ENCODE measurements around the gene CMBL. TPM values are rescaled to one million over a fixed set of nuclear protein-coding genes. Genes with fewer than 3 reads are reported as not detected.

The CMBL gene
- total and polyA plus RNA-seq, 2 of the 13 experiments (the other 11 are each of a cell fraction or from before 2014, with no cell fraction given) = 11.5 to 17.0 TPM

DNA sequence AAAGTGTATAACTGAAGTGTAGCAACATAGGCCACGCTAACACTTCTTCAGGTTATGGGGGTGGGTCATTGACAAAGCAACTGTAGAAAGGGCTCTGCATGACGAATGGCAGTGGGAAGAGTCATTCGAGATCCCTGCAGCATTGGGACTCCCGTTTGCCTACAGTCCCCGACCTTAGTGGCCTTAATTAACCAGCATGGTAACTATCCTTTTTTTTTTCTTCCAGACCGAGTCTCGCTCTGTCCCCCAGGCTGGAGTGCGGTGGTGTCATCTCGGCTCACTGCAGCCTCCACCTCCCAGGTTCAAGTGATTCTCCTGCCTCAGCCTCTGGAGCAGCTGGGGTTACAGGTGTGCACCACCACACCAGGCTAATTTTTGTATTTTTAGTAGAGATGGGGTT, 14.2 kb upstream of the CMBL start:
- ChIA-PET POLR2A (no interaction called here), CTCF (ENCODE audit: low intra/inter-chr PET ratio, low total read pairs) (no interaction called here)
- in situ Hi-C loops (cut with HindIII; ENCODE audit: extremely low pct_ligation_motif_present, low pct_unique_long_range_greater_than_20kb) = no loop called here
- no peak for FAIRE-seq
- H3K4me2 ChIP-seq (ENCODE audit: low read depth, low read length) = no peak overlapping the region
- peaks cover 0 to 2% of the 10 kb centered on the region in 2 experiments; a peak in 1 of 5 replicates for H3K27me3 ChIP-seq (ENCODE audit: control insufficient read depth in 1 of 2, insufficient read depth in 2 of 2, low read length in 2 of 2)
- BruUV-seq (replicated peaks) = no TSS peak
- no peaks in the 10 kb centered on the region for H4K20me1 ChIP-seq (ENCODE audit: insufficient read depth, low read length)
- H3K9me3 ChIP-seq (ENCODE audit: low read length) = no peaks in the 10 kb centered on the region
- H3K36me3 ChIP-seq (replicated peaks in 1 of 2; ENCODE audit: control insufficient read depth in 1 of 2, insufficient read depth in 2 of 2, low read length in 2 of 2) = no peaks in the 10 kb centered on the region
- no peak for ATAC-seq
- H3K9ac ChIP-seq (ENCODE audit: insufficient read depth, low read depth, low read length) = no peak overlapping the region
- TF ChIP-seq RELA (CRISPR knock-in tag; IDR thresholded peaks at IDR 0.05) = no peak
- no peak for TF ChIP-seq SIX1 (CRISPR knock-in tag; IDR thresholded peaks at IDR 0.05; ENCODE audit: borderline replicate concordance)
- TF ChIP-seq ZNF180 (CRISPR knock-in tag; IDR thresholded peaks at IDR 0.05; ENCODE audit: borderline replicate concordance, low read depth) = no peak
- TF ChIP-seq CREM (IDR thresholded peaks at IDR 0.05) = no peak
- no peak for TF ChIP-seq CREM (CRISPR knock-in tag; IDR thresholded peaks at IDR 0.05)
- TF ChIP-seq, protein P1, sequence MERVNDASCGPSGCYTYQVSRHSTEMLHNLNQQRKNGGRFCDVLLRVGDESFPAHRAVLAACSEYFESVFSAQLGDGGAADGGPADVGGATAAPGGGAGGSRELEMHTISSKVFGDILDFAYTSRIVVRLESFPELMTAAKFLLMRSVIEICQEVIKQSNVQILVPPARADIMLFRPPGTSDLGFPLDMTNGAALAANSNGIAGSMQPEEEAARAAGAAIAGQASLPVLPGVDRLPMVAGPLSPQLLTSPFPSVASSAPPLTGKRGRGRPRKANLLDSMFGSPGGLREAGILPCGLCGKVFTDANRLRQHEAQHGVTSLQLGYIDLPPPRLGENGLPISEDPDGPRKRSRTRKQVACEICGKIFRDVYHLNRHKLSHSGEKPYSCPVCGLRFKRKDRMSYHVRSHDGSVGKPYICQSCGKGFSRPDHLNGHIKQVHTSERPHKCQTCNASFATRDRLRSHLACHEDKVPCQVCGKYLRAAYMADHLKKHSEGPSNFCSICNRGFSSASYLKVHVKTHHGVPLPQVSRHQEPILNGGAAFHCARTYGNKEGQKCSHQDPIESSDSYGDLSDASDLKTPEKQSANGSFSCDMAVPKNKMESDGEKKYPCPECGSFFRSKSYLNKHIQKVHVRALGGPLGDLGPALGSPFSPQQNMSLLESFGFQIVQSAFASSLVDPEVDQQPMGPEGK (CRISPR knock-in tag; IDR thresholded peaks at IDR 0.05) = no peak
- no peak for TF ChIP-seq SOX6 (IDR thresholded peaks at IDR 0.05)
- TF ChIP-seq SOX6 (CRISPR knock-in tag; IDR thresholded peaks at IDR 0.05) = no peak
- TF ChIP-seq JDP2 (CRISPR knock-in tag; IDR thresholded peaks at IDR 0.05; ENCODE audit: borderline replicate concordance) = no peak
- no peak for TF ChIP-seq ZNF605 (CRISPR knock-in tag; IDR thresholded peaks at IDR 0.05)
- TF ChIP-seq DNMT1 (CRISPR knock-in tag; IDR thresholded peaks at IDR 0.05) = no peak
- no peak for TF ChIP-seq ARHGAP35 (CRISPR knock-in tag; IDR thresholded peaks at IDR 0.05; ENCODE audit: borderline replicate concordance)
- no peak for TF ChIP-seq ARNT (IDR thresholded peaks at IDR 0.05)
- TF ChIP-seq ZSCAN21 (CRISPR knock-in tag; IDR thresholded peaks at IDR 0.05; ENCODE audit: borderline replicate concordance) = no peak
- TF ChIP-seq FLYWCH1 (CRISPR knock-in tag; IDR thresholded peaks at IDR 0.05) = no peak
- TF ChIP-seq, protein P2, sequence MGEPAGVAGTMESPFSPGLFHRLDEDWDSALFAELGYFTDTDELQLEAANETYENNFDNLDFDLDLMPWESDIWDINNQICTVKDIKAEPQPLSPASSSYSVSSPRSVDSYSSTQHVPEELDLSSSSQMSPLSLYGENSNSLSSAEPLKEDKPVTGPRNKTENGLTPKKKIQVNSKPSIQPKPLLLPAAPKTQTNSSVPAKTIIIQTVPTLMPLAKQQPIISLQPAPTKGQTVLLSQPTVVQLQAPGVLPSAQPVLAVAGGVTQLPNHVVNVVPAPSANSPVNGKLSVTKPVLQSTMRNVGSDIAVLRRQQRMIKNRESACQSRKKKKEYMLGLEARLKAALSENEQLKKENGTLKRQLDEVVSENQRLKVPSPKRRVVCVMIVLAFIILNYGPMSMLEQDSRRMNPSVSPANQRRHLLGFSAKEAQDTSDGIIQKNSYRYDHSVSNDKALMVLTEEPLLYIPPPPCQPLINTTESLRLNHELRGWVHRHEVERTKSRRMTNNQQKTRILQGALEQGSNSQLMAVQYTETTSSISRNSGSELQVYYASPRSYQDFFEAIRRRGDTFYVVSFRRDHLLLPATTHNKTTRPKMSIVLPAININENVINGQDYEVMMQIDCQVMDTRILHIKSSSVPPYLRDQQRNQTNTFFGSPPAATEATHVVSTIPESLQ (CRISPR knock-in tag; conservative IDR thresholded peaks at IDR 0.05) = no peak
- TF ChIP-seq MTA3 (CRISPR knock-in tag; IDR thresholded peaks at IDR 0.05) = no peak
- TF ChIP-seq EHMT2 (IDR thresholded peaks at IDR 0.05; ENCODE audit: borderline replicate concordance, low read depth, low read length) = no peak
- no peak for TF ChIP-seq ZFAT (CRISPR knock-in tag; conservative IDR thresholded peaks at IDR 0.05)
- TF ChIP-seq ZNF501 (CRISPR knock-in tag; IDR thresholded peaks at IDR 0.05) = no peak
- TF ChIP-seq ZNF558 (CRISPR knock-in tag; IDR thresholded peaks at IDR 0.05; ENCODE audit: borderline replicate concordance) = no peak
- TF ChIP-seq, protein P3, sequence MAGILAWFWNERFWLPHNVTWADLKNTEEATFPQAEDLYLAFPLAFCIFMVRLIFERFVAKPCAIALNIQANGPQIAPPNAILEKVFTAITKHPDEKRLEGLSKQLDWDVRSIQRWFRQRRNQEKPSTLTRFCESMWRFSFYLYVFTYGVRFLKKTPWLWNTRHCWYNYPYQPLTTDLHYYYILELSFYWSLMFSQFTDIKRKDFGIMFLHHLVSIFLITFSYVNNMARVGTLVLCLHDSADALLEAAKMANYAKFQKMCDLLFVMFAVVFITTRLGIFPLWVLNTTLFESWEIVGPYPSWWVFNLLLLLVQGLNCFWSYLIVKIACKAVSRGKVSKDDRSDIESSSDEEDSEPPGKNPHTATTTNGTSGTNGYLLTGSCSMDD (CRISPR knock-in tag; IDR thresholded peaks at IDR 0.05) = no peak
- no peak for DNase-seq (ENCODE audit: low spot score)
- intact Hi-C loops (cut with micrococcal nuclease; ENCODE audit: unreplicated experiment) = no loop called here
- no peak overlapping the region for H3K4me3 ChIP-seq (replicated peaks in 1 of 3; ENCODE audit: insufficient read depth in 1 of 3, low read depth in 2 of 3, low read length in 3 of 3)
- WGBS (ENCODE audit: low lambda C conversion rate) = 69% methylated on average over 9 of the region's 9 CpGs
- peaks cover 18% of the 10 kb centered on the region for H3K4me1 ChIP-seq (ENCODE audit: insufficient read depth, low read length)
- H2AFZ ChIP-seq (ENCODE audit: low read length) = no peak overlapping the region
- H3K79me2 ChIP-seq (ENCODE audit: insufficient read depth, low read length) = no peaks in the 10 kb centered on the region
- H3K27ac ChIP-seq (ENCODE audit: extremely low read length, insufficient read depth, low read length) = no peak overlapping the region

Measured in HepG2 (cell line).